Kidney epithelial cell (primary cell): Measurements from ENCODE around the gene SH3GL2. TPM values are rescaled to one million over a fixed set of nuclear protein-coding genes. Genes with fewer than 3 reads are reported as not detected.

Experiments used
- DNase-seq: peaks from one replicate; pipeline ENCODE4 v3.0.0-alpha.2; 2010; ENCODE audit warnings: low read depth
- H3K27me3 ChIP-seq: 2 replicates; pipeline ENCODE4 v1.6.0; 2011; ENCODE audit warnings: low read length; ENCODE audit not compliant: control insufficient read depth, insufficient read depth
- H3K36me3 ChIP-seq: 2 replicates; pipeline ENCODE4 v1.5.1; 2011; ENCODE audit warnings: low read length; ENCODE audit not compliant: control insufficient read depth, insufficient read depth
- H3K4me3 ChIP-seq: 2 replicates; pipeline ENCODE4 v1.5.1; 2011; ENCODE audit warnings: low read depth, mild to moderate bottlenecking, control low read depth, low read length
- total RNA-seq: library from RNA; depleted of rRNA; stranded (reverse); fragments of >200 nt; gene quantifications from 2 replicates; pipeline ENCODE4 v1.2.3, GENCODE V29; 2015
- TF ChIP-seq, protein P1 (sequence below): IDR thresholded peaks from 2 replicates; pipeline ENCODE4 v1.5.1; 2011; ENCODE audit warnings: mild to moderate bottlenecking, moderate library complexity, low read length, control low read depth, inconsistent platforms; ENCODE audit not compliant: insufficient read depth, poor library complexity, severe bottlenecking

SH3GL2 gene
- total RNA-seq, 1 donor from 2014 or later: 3.5 TPM

DNA sequence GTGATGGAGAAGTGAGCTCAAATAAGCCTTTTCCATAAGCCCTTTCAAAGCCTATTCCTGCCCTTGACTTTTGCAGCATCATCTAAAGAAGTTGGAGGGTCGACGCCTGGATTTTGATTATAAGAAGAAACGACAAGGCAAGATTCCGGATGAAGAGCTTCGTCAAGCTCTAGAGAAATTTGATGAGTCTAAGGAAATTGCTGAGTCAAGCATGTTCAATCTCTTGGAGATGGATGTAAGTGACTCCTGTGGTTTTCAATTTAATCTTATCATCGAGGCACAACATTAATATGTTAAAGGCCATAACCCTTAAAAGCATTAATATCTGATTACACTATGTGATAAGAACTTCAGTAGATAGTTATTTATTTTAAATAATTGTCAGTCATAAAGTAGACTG is 210.4 kb downstream of the SH3GL2 start:
- H3K36me3 ChIP-seq: no peaks in the 10 kb centered on the region
- H3K4me3 ChIP-seq: no peak overlapping the region
- TF ChIP-seq, protein P1, sequence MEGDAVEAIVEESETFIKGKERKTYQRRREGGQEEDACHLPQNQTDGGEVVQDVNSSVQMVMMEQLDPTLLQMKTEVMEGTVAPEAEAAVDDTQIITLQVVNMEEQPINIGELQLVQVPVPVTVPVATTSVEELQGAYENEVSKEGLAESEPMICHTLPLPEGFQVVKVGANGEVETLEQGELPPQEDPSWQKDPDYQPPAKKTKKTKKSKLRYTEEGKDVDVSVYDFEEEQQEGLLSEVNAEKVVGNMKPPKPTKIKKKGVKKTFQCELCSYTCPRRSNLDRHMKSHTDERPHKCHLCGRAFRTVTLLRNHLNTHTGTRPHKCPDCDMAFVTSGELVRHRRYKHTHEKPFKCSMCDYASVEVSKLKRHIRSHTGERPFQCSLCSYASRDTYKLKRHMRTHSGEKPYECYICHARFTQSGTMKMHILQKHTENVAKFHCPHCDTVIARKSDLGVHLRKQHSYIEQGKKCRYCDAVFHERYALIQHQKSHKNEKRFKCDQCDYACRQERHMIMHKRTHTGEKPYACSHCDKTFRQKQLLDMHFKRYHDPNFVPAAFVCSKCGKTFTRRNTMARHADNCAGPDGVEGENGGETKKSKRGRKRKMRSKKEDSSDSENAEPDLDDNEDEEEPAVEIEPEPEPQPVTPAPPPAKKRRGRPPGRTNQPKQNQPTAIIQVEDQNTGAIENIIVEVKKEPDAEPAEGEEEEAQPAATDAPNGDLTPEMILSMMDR: no peak
- H3K27me3 ChIP-seq: no peaks in the 10 kb centered on the region
- DNase-seq: no peak

DNA sequence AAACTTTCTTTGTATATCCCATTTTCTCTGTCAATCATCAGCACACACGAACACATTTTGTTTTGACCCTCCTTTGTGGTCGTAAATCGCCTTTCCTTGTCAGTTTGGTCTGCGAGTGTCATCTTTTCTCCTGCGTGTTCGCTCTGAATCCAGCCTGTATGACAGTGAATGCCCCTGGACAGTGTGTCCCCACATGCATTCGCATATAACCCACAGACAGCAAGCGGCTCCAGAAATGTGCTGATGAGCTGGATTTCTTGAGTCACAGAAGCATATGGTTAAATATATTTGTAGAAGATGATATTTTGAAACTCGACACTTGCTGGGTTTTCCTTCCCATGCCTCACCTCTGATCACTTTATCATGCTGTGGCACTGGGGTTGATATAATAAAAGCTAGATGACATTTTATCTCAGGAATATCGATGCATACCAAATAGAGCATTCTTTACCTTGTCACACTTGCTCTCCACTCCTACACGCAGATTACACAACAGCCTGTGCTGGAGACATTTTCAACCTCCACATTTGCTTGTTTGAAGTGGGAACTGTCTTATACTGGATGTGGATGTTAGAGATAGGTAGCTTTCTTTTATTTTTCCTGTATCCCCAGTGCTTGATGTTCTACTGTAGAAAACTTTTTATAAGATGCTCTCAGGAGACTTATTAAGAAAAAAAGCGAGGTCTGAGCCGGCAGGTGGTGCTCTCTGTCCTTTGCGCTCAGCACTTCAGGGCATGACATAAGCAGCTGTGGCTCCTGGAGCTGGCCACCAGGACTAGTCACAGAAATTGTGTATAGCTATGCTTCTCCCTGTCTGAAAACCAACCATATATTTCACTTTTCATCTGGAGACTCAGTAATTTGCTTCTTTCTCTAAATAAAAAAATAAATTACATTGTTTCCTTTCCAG is 215.1 kb downstream of the SH3GL2 start:
- no peaks in the 10 kb centered on the region for H3K36me3 ChIP-seq
- no peak overlapping the region for H3K4me3 ChIP-seq
- no peak for DNase-seq
- no peaks in the 10 kb centered on the region for H3K27me3 ChIP-seq
- TF ChIP-seq, protein P1: peak; percentile 22

DNA sequence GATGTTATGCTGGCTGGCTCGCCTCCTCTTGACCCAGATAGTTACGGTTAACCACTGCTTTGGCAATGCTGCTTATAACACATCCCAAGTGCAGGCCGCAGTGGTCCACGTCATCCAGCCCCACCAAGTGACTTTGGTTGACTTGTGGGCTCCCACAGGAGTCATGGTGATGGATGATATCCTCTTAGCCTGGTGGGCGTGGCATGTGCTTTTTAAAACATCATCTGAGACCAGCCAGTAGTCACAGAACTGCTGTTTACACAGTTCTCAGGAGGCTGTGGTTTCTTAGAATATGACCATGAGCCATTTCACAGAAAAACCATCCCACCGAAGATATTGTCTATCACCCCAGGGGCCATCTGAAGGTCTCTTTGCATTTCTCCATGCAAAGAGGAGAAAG is 216.9 kb downstream of the SH3GL2 start:
- H3K27me3 ChIP-seq: no peaks in the 10 kb centered on the region
- DNase-seq: no peak
- TF ChIP-seq, protein P1: no peak

DNA sequence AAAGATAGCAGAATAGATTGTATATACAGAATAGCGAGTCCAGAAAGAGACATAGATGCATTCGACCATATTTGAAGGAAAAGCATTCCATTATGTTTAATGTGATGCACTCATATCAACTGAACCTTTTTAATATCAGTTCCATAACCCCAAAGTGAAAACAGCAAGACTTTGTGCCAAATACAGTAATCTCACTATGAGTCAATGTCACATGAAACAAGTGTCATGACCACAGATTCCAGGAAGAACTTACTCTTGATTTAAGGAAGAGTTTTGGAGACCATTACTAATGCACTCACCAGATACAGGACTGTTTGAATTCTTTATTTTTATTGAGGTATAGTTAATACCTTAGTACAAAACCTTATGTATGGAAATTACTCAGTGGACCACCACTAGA is 220.5 kb downstream of the SH3GL2 start:
- Histone ChIP-seq H3K4me3 (no peak overlapping the region), H3K36me3 (no peaks in the 10 kb centered on the region), H3K27me3 (no peaks in the 10 kb centered on the region)
- DNase-seq: peak; percentile 29
- TF ChIP-seq, protein P1: no peak

More for the DNA sequence above, 216.9 kb downstream of the SH3GL2 start:
- Histone ChIP-seq H3K4me3 (no peak overlapping the region), H3K36me3 (no peaks in the 10 kb centered on the region)

DNA sequence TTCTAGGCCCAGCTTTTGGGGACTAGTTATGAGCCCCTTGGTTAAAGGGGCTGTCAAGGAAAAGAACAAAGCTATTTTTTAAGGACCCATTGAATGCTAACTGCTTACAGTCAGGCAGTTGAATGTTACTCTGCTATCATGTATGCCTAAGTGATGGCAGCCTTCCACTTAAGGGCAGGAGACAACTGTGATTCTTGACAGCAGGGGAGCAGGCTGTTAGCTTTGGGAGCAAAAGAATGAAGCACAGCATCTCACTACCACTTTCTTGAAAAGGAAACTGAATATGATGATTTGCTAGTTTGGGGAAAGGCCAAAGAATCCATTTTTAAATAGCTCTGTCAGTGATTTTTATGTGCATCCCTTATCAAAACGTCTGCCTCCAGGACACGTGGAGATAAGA is 221.6 kb downstream of the SH3GL2 start:
- TF ChIP-seq, protein P1: no peak
- DNase-seq: no peak
- Histone ChIP-seq H3K27me3 (no peaks in the 10 kb centered on the region), H3K36me3 (no peaks in the 10 kb centered on the region), H3K4me3 (no peak overlapping the region)

DNA sequence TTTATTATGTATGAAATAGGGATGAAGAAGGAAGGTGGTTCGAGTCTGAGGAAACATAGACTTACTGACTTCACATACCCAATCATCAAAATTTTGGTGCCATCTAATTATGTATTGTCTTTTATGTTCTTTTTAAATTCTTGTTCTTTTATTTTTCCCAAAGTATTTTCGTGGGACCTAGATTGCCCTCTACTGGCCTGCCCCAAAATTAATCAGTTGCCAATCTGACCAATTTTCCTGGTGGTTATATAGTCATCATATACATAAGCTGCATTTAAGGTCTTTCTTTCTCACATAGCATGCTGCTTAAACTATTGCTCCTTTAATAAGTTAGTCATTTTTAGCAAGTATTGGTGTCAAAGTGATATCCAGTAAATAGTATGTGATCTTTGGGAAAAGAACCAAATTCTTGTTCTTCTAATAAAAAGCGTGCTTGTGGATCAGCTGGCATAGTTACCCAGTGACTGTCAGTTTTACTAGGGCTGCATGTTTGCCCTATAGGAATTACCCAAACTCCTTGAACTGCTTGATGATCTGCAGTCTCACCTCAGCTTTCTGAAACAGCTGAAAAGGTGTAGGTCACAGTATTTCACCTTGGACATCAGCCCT is 223.5 kb downstream of the SH3GL2 start:
- TF ChIP-seq, protein P1: peak; percentile 52
- Histone ChIP-seq H3K36me3 (no peaks in the 10 kb centered on the region), H3K27me3 (no peaks in the 10 kb centered on the region), H3K4me3 (no peak overlapping the region)
- DNase-seq: no peak
